Panc1 (cell line): Measurements from ENCODE around the gene SCGB1D2. TPM values are rescaled to one million over a fixed set of nuclear protein-coding genes. Genes with fewer than 3 reads are reported as not detected.

Experiments used
- ATAC-seq: fragments of 200-7000 bp; cut with Tn5 transposase; 2 replicates; pipeline ENCODE4 v1.9.1; 2020; ENCODE audit warnings: mild to moderate bottlenecking, moderate library complexity
- BruUV-seq: library from RNA; stranded (reverse); fragments of 400-500 nt; replicated peaks from 2 replicates; lab custom pipeline; 2021; lab: Mats Ljungman, UMichigan
- CTCF ChIA-PET: fragments of 300-600 bp; sonication (Branson Sonifier 250); formaldehyde crosslinking; loops from one replicate; lab custom pipeline; 2022; ENCODE audit warnings: antibody characterized with exemption; lab: Charles Lee
- POLR2A ChIA-PET: fragments of 300-600 bp; sonication (Branson Sonifier 250); formaldehyde crosslinking; loops from one replicate; lab custom pipeline; 2022; ENCODE audit warnings: antibody characterized with exemption; lab: Charles Lee
- DNase-seq: peaks from one replicate; pipeline ENCODE4 v3.0.0-alpha.2; 2010; ENCODE audit warnings: low read depth, low spot score
- H3K27ac ChIP-seq: 2 replicates; pipeline ENCODE4 v1.5.1; 2011; ENCODE audit warnings: mild to moderate bottlenecking, low read length, inconsistent platforms
- H3K27me3 ChIP-seq: fragments of 200-500 bp; sonication (Bioruptor generic); 2 replicates; pipeline ENCODE4 v1.6.0; 2014; ENCODE audit warnings: low read length, inconsistent platforms; ENCODE audit not compliant: control insufficient read depth, insufficient read depth
- H3K36me3 ChIP-seq: fragments of 200-500 bp; sonication (Bioruptor generic); 2 replicates; pipeline ENCODE4 v1.5.1; 2014; ENCODE audit warnings: inconsistent platforms, mild to moderate bottlenecking, low read length, moderate library complexity; ENCODE audit not compliant: control insufficient read depth, insufficient read depth
- H3K4me1 ChIP-seq: 2 replicates; pipeline ENCODE4 v1.5.1; 2011; ENCODE audit warnings: inconsistent platforms, mild to moderate bottlenecking, low read length, moderate library complexity; ENCODE audit not compliant: control insufficient read depth, insufficient read depth
- H3K4me3 ChIP-seq, 2 experiments: 2 replicates each; pipeline ENCODE4 v1.5.1; 2011 to 2012; ENCODE audit warnings: low read depth in 2 of 2, low read length in 2 of 2, mild to moderate bottlenecking in 2 of 2, inconsistent platforms in 1 of 2, moderate library complexity in 1 of 2
- H3K9me3 ChIP-seq: fragments of 200-500 bp; sonication (Bioruptor generic); 2 replicates; pipeline ENCODE4 v1.5.1; 2014; ENCODE audit warnings: low read depth, mild to moderate bottlenecking, inconsistent platforms, low read length, moderate library complexity; ENCODE audit not compliant: control insufficient read depth, insufficient read depth
- CTCF ChIP-seq: fragments of 450-650 bp; IDR thresholded peaks from 2 replicates; pipeline ENCODE4 v1.5.1; 2017; ENCODE audit warnings: mild to moderate bottlenecking
- POLR2AphosphoS5 ChIP-seq: IDR thresholded peaks from 2 replicates; pipeline ENCODE4 v1.6.1; 2012; ENCODE audit warnings: mild to moderate bottlenecking, low read depth, low read length, moderate library complexity
- SIN3A ChIP-seq: IDR thresholded peaks from 2 replicates; pipeline ENCODE4 v1.6.1; 2012; ENCODE audit warnings: low read depth, mild to moderate bottlenecking, low read length, moderate library complexity, borderline replicate concordance; ENCODE audit not compliant: insufficient read depth
- TCF7L2 ChIP-seq: IDR thresholded peaks from 2 replicates; pipeline ENCODE4 v1.6.1; 2011; ENCODE audit warnings: mild to moderate bottlenecking, low read depth, low read length, inconsistent platforms
- in situ Hi-C: cut with HindIII; loops from 2 replicates; pipeline ENCODE4 v1.10.0; 2016; ENCODE audit warnings: low sequenced_read_pairs, low pct_unique_long_range_greater_than_20kb
- intact Hi-C: fragments of 100-400 bp; cut with micrococcal nuclease; formaldehyde crosslinking; loops from one replicate; pipeline ENCODE4 v1.10.0; 2022; ENCODE audit not compliant: unreplicated experiment
- total RNA-seq: library from RNA; stranded (reverse); gene quantifications from one replicate; pipeline ENCODE4 v1.2.1, GENCODE V29; 2021; ENCODE audit not compliant: unreplicated experiment
- TF ChIP-seq, protein P1 (sequence below), 2 experiments: IDR thresholded peaks; 2 replicates each; pipeline ENCODE4 v1.6.1; 2011 to 2012; ENCODE audit warnings: low read depth in 2 of 2, control low read depth in 1 of 2, low read length in 1 of 2, mild to moderate bottlenecking in 1 of 2, moderate library complexity in 1 of 2; ENCODE audit not compliant: insufficient read depth in 1 of 2

Gene SCGB1D2
- total RNA-seq, 1 experiment from 2014 or later: 0.85 TPM

GRCh38 chr11:62256281-62256680, 14.2 kb downstream of the SCGB1D2 start:
- ChIA-PET CTCF (no interaction called here), POLR2A (no interaction called here)
- no TSS peak for BruUV-seq
- Histone ChIP-seq H3K4me3 (no peak overlapping the region), H3K27ac (no peak overlapping the region), H3K27me3 (peaks cover 2% of the 10 kb centered on the region; the same call in 1 of the 2 replicates), H3K4me1 (no peaks in the 10 kb centered on the region), H3K9me3 (no peaks in the 10 kb centered on the region; the same call in 1 of the 2 replicates), H3K36me3 (no peaks in the 10 kb centered on the region)
- intact Hi-C loops: no loop called here
- TF ChIP-seq TCF7L2 (no peak), CTCF (no peak), SIN3A (no peak), POLR2AphosphoS5 (no peak)
- TF ChIP-seq, protein P1, sequence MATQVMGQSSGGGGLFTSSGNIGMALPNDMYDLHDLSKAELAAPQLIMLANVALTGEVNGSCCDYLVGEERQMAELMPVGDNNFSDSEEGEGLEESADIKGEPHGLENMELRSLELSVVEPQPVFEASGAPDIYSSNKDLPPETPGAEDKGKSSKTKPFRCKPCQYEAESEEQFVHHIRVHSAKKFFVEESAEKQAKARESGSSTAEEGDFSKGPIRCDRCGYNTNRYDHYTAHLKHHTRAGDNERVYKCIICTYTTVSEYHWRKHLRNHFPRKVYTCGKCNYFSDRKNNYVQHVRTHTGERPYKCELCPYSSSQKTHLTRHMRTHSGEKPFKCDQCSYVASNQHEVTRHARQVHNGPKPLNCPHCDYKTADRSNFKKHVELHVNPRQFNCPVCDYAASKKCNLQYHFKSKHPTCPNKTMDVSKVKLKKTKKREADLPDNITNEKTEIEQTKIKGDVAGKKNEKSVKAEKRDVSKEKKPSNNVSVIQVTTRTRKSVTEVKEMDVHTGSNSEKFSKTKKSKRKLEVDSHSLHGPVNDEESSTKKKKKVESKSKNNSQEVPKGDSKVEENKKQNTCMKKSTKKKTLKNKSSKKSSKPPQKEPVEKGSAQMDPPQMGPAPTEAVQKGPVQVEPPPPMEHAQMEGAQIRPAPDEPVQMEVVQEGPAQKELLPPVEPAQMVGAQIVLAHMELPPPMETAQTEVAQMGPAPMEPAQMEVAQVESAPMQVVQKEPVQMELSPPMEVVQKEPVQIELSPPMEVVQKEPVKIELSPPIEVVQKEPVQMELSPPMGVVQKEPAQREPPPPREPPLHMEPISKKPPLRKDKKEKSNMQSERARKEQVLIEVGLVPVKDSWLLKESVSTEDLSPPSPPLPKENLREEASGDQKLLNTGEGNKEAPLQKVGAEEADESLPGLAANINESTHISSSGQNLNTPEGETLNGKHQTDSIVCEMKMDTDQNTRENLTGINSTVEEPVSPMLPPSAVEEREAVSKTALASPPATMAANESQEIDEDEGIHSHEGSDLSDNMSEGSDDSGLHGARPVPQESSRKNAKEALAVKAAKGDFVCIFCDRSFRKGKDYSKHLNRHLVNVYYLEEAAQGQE (IDR thresholded peaks at IDR 0.05; ENCODE audit: insufficient read depth in 1 of 2, low read depth in 2 of 2, low read length in 1 of 2): no peak
- ATAC-seq (no peak), DNase-seq (no peak)
- in situ Hi-C loops: loop anchor here (5.0 kb wide), 1 partner anchor 34 kb away; no protein-coding TSS in a partner anchor

DNA sequence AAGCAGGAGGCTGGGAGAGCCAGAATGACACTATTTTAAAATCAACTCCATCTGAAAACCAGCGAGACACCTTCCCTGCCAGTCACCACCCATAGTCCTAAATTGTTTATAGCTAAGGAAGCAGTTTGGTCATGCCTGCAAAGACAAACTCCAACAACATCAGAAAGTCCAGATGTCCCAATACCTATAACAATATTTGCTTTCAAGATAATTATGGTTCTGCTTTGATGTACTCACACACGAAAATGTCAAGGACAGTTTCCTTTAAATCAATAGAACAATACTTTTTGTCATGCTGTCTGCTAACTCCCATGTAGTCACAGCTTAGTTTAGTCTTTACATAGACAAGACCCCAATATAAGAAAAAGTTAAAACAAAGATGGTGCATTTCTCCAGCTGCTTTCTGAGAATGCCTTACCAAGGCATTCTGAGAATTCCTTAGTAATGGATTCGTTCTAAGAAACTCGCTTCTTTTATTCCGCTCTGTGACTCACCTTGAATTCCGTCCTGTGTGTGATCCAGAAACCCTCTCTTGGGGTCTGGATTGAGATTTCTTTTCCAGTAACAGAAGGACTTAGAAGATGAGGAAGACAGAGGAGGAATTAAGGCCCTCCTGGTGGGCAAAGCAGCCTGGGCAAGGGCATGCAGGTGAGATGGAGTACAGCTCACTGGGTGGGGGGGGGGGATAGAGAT, 18.4 kb downstream of the SCGB1D2 start:
- Histone ChIP-seq H3K27me3 (peaks cover 2% of the 10 kb centered on the region; the same call in 1 of the 2 replicates), H3K4me1 (no peaks in the 10 kb centered on the region), H3K27ac (no peak overlapping the region), H3K9me3 (no peaks in the 10 kb centered on the region), H3K36me3 (no peaks in the 10 kb centered on the region), H3K4me3 (no peak overlapping the region)
- ChIA-PET POLR2A (no interaction called here), CTCF (no interaction called here)
- DNase-seq: no peak
- intact Hi-C loops: no loop called here
- TF ChIP-seq CTCF: no peak
- no peak for TF ChIP-seq SIN3A
- TF ChIP-seq POLR2AphosphoS5: no peak
- in situ Hi-C loops: no loop called here
- BruUV-seq: no TSS peak
- no peak for ATAC-seq
